LNCAP (cell line): ENCODE data around the gene DCANP1.

ENCODE experiments used
- CTCF ChIP-seq: fragments of 450-650 bp; IDR thresholded peaks from 2 replicates; pipeline ENCODE4 v1.5.1; 2017; ENCODE audit warnings: mild to moderate bottlenecking

DCANP1 gene

GRCh38 chr5:135457424-135458071 lies 10.4 kb upstream of the DCANP1 start:
- TF ChIP-seq CTCF: peak; percentile 94

- TF ChIP-seq CTCF: no peak
These were observed 9.3 kb upstream of the DCANP1 start for GRCh38 chr5:135456238-135457099.

DNA sequence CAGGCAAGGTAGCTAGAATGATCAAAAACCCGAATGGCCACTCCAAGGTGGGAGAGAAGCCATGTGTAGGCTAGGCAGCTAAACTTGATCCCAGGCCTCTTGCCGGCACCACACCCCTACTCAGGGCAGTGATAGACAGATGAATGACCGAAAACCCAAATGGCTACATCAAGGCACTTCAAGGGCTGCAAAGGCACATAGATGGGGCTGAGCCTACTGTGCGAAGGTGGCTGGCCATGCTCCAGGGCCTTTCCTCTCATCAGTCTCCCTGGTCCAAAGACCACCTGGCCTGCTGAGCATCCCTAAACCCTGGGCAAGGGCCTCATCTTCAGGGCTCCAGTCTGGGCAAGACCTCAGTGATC lies 8.7 kb upstream of the DCANP1 start:
- no peak for TF ChIP-seq CTCF

GRCh38 chr5:135454946-135455345 lies 7.8 kb upstream of the DCANP1 start:
- TF ChIP-seq CTCF: no peak

DNA sequence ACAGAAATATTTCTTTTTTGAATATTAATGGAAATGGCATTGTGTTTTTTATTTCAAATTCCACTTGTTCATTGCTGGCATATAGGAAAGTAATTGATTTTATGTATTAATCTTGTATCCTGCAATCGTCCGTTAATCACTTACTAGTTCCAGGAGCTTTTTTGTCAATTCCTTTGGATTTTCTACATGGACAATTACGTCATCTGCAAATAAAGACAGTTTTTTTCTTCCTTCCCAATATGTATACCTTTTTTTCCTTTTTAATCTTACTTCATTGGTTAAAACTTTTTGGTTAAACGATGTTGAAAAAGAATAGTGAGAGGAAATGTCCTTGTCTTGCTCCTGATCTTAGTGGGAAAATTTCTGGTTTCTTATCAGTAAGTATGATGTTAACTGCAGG lies 6.5 kb upstream of the DCANP1 start:
- TF ChIP-seq CTCF: no peak

DNA sequence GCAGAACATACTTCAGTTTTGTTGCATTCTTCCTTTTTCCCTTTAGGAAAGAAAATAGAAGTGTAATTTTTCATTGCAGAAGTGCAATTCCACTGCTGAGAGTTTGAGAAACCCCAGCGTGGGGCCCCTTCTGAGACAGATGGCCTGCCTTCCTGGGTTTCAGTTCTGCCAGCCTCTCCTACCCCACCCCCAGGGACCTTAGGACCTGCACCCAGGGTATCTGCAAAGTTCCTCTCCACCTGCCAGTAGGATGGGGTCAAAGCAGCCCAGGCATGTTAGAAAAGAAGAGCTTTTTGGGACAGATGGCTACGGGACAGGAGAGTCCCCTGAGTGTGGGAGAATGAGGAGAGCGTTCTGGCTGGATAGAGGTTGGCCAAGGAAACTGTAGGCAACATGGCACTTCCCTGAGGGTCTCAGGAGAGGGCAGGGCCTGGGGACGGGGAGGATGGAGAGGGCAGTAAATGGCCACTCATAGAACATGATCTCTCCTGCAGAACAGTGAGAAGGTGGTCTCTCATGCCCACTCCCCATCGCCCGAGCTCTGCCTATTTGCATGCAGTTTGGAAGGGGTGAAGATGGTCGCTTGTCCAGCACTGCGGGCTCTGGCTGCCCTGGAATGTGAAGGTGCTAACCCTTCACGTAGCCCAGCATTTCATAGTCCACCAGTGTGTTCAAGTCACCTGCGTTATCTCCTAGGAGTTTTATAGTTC lies 5.3 kb upstream of the DCANP1 start, which contains the start of gene TIFAB:
TSS of gene TIFAB (minus strand) at position 31 of the 710 bp plus-strand sequence. CDS start 2,412 bp downstream, outside the sequence.
- TF ChIP-seq CTCF: no peak

- TF ChIP-seq CTCF: no peak
These were observed 4.6 kb upstream of the DCANP1 start for GRCh38 chr5:135451581-135452320.
